ENCODE measurements around the gene MUC20. TPM values are rescaled to one million over a fixed set of nuclear protein-coding genes. Genes with fewer than 3 reads are reported as not detected.

Gene MUC20
- total RNA-seq, 1 experiment from 2014 or later: not detected

DNA sequence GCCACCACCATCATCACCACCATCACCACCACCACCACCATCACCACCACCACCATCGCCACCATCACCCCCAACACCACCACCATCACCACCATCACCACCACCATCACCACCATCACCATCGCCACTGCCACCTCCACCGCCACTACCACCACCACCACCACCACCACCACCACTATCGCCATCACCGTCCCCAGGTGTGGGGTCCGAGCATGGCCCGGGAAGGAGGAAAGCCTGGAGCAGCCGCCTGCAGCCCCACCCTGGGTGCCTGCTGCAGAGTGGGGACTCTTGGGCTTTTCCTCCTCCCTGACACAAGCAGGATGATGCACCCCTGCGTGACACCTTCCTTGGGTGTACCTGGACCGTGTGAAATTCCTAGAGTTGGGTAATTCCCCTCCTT lies 47.0 kb downstream of the MUC20 start:
- H3K4ac ChIP-seq (ENCODE audit: low read depth, low read length): no peak overlapping the region
- H3K4me3 Mint-ChIP-seq: no peak overlapping the region
- no peak overlapping the region for H2AFZ ChIP-seq (ENCODE audit: low read length)
- H3K79me1 ChIP-seq (ENCODE audit: insufficient read depth, low read depth, low read length, poor library complexity, severe bottlenecking): no peaks in the 10 kb centered on the region
- no peaks in the 10 kb centered on the region for H3K79me2 ChIP-seq (ENCODE audit: insufficient read depth, low read length)
- TF ChIP-seq, protein P1, sequence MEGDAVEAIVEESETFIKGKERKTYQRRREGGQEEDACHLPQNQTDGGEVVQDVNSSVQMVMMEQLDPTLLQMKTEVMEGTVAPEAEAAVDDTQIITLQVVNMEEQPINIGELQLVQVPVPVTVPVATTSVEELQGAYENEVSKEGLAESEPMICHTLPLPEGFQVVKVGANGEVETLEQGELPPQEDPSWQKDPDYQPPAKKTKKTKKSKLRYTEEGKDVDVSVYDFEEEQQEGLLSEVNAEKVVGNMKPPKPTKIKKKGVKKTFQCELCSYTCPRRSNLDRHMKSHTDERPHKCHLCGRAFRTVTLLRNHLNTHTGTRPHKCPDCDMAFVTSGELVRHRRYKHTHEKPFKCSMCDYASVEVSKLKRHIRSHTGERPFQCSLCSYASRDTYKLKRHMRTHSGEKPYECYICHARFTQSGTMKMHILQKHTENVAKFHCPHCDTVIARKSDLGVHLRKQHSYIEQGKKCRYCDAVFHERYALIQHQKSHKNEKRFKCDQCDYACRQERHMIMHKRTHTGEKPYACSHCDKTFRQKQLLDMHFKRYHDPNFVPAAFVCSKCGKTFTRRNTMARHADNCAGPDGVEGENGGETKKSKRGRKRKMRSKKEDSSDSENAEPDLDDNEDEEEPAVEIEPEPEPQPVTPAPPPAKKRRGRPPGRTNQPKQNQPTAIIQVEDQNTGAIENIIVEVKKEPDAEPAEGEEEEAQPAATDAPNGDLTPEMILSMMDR (conservative IDR thresholded peaks at IDR 0.05): no peak
- no peak overlapping the region for H4K91ac ChIP-seq (ENCODE audit: insufficient read length, low read depth, low read length)
- no peak overlapping the region; a peak in 1 of 7 replicates for H3K27ac Mint-ChIP-seq
- H4K8ac ChIP-seq (replicated peaks; ENCODE audit: insufficient read length, low read depth, low read length): no peak overlapping the region
- H2BK12ac ChIP-seq (ENCODE audit: insufficient read length, low read depth, low read length): no peak overlapping the region
- H3K23me2 ChIP-seq (ENCODE audit: insufficient read length, low read depth, low read length, poor library complexity, severe bottlenecking): peaks cover 2% of the 10 kb centered on the region
- no peak overlapping the region for H2BK5ac ChIP-seq (ENCODE audit: insufficient read length, low read length)
- DNase-seq: no peak
- H3K4me1 ChIP-seq (ENCODE audit: insufficient read depth, low read length): no peaks in the 10 kb centered on the region
- peaks cover 5 to 8% of the 10 kb centered on the region in 2 experiments; a peak in 4 of 5 replicates for H3K9me3 Mint-ChIP-seq
- no peak overlapping the region for H3K27ac ChIP-seq (ENCODE audit: insufficient read length, low read depth, low read length)
- H3K18ac ChIP-seq (ENCODE audit: insufficient read length, low read depth, low read length): no peak overlapping the region
- H3K27me3 Mint-ChIP-seq (ENCODE audit: low read depth): peaks cover 4% of the 10 kb centered on the region
- H3T11ph ChIP-seq (ENCODE audit: low read length): no peak overlapping the region
- no peak overlapping the region for H2BK120ac ChIP-seq (ENCODE audit: low read depth, low read length, poor library complexity, severe bottlenecking)
- no peak overlapping the region for H3K56ac ChIP-seq (ENCODE audit: insufficient read length, low read depth, low read length)
- H3K23ac ChIP-seq (ENCODE audit: insufficient read length, low read depth, low read length): no peak overlapping the region
- no peaks in the 10 kb centered on the region for H3K9me3 ChIP-seq (ENCODE audit: control insufficient read depth, low read depth, low read length)
- no peaks in the 10 kb centered on the region for H3K27me3 ChIP-seq (ENCODE audit: insufficient read depth, low read length)
- no peak overlapping the region for H3K4me2 ChIP-seq (ENCODE audit: insufficient read depth, insufficient read length, low read length)
- H3K4me1 Mint-ChIP-seq: peaks cover 0 to 2% of the 10 kb centered on the region in 2 experiments; a peak in 2 of 4 replicates
- H3K14ac ChIP-seq (ENCODE audit: insufficient read depth, low read length): no peak overlapping the region
- no peak overlapping the region for H2BK20ac ChIP-seq (ENCODE audit: low read depth, low read length, poor library complexity, severe bottlenecking)
- no peak overlapping the region for H3K9ac ChIP-seq (ENCODE audit: extremely low read depth, insufficient read length, low read length)
- H2BK15ac ChIP-seq (ENCODE audit: low read depth, low read length): no peak overlapping the region
- H4K5ac ChIP-seq (ENCODE audit: insufficient read length, low read depth, low read length): no peak overlapping the region
- WGBS (ENCODE audit: extremely low coverage, insufficient read length, low lambda C conversion rate): no CpG with 5 or more reads among the region's 10 CpGs
- no peak overlapping the region for H2AK5ac ChIP-seq (ENCODE audit: insufficient read length, low read length)
- H4K20me1 ChIP-seq (ENCODE audit: control insufficient read depth, insufficient read depth, insufficient read length): no peaks in the 10 kb centered on the region
- H3K36me3 Mint-ChIP-seq (ENCODE audit: insufficient read depth in 1 of 3, low read depth in 3 of 3): peaks cover 0 to 10% (median 2%) of the 10 kb centered on the region in 3 experiments; a peak in 1 of 7 replicates

Data from H9 (cell line).